ENCODE data around the gene GP2.

GRCh38 chr16:20310421-20311395, 16.6 kb downstream of the GP2 start:
- TF ChIP-seq CTCF (IDR thresholded peaks at IDR 0.05) (no peak), POLR2A (IDR thresholded peaks at IDR 0.05) (no peak)
